Measurements from ENCODE around the gene TGFB1I1. TPM values are rescaled to one million over a fixed set of nuclear protein-coding genes. Genes with fewer than 3 reads are reported as not detected.
"Not testable (repeated sequence)": the region's sequence is repeated elsewhere in the genome, so short reads cannot be mapped to it uniquely, and the experiment has no call there.

The TGFB1I1 gene
- total RNA-seq, 1 donor, result 121 TPM

GRCh38 chr16:31519759-31520431 lies 47.9 kb downstream of the TGFB1I1 start:
- DNase-seq (ENCODE audit: low read depth), result no peak
- TF ChIP-seq CTCF (IDR thresholded peaks at IDR 0.05; ENCODE audit: insufficient read depth, low read depth, low read length), result no peak
- H3K4me3 ChIP-seq (ENCODE audit: low read depth, low read length), result no peak overlapping the region

GRCh38 chr16:31521368-31521767 lies 49.4 kb downstream of the TGFB1I1 start:
- no peak overlapping the region for H3K4me3 ChIP-seq (ENCODE audit: low read depth, low read length)
- no peak for DNase-seq (ENCODE audit: low read depth)
- TF ChIP-seq CTCF (IDR thresholded peaks at IDR 0.05; ENCODE audit: insufficient read depth, low read depth, low read length), result no peak

GRCh38 chr16:31522071-31522470 lies 50.1 kb downstream of the TGFB1I1 start:
- H3K4me3 ChIP-seq (ENCODE audit: low read depth, low read length), result no peak overlapping the region
- no peak for TF ChIP-seq CTCF (IDR thresholded peaks at IDR 0.05; ENCODE audit: insufficient read depth, low read depth, low read length)
- DNase-seq (ENCODE audit: low read depth), result no peak

GRCh38 chr16:31523768-31524167 lies 51.8 kb downstream of the TGFB1I1 start:
- DNase-seq (ENCODE audit: low read depth); H3K4me3 ChIP-seq (ENCODE audit: low read depth, low read length): not testable (repeated sequence)

- TF ChIP-seq CTCF (IDR thresholded peaks at IDR 0.05; ENCODE audit: insufficient read depth, low read depth, low read length), result no peak
- DNase-seq (ENCODE audit: low read depth), result no peak
- no peak overlapping the region for H3K4me3 ChIP-seq (ENCODE audit: low read depth, low read length)
Measured at GRCh38 chr16:31525113-31525512, 53.2 kb downstream of the TGFB1I1 start.

Other genes with a start within 250 kb of the TGFB1I1 start
- not detected in 2 replicates for gene ITGAM, start 212.2 kb upstream of the TGFB1I1 start, total RNA-seq
- not detected in 2 replicates for gene ITGAX, start 117.0 kb upstream of the TGFB1I1 start, total RNA-seq
- gene ITGAD, start 78.8 kb upstream of the TGFB1I1 start, total RNA-seq, result not detected in 2 replicates
- gene COX6A2, start 43.8 kb upstream of the TGFB1I1 start, total RNA-seq, result not detected in 2 replicates
- 0.43 and 0.64 TPM in 2 replicates for gene ZNF843, start 29.4 kb upstream of the TGFB1I1 start, total RNA-seq
- 8.6 and 10.3 TPM in 2 replicates for gene ARMC5, start 12.7 kb upstream of the TGFB1I1 start, total RNA-seq
- under 0.01 TPM in 2 replicates for gene SLC5A2, start 11.0 kb downstream of the TGFB1I1 start, total RNA-seq
- gene RUSF1, start 36.2 kb downstream of the TGFB1I1 start, total RNA-seq, result 52.2 and 56.7 TPM in 2 replicates
- gene AHSP, start 55.7 kb downstream of the TGFB1I1 start, total RNA-seq, result not detected in 2 replicates

All from fibroblast of villous mesenchyme (primary cell).